Pancreas (tissue), 10 donors: ENCODE results near the gene AUH. TPM values are rescaled to one million over a fixed set of nuclear protein-coding genes. Genes with fewer than 3 reads are reported as not detected.

Experiments used
- ATAC-seq, 4 donors: fragments of 200-7000 bp; cut with Tn5 transposase; one replicate each; pipeline versions ENCODE4 v1.8.0 to v1.9.1; 2020; ENCODE audit warnings: mild to moderate bottlenecking in 4 of 4, moderate library complexity in 4 of 4
- DNase-seq, 6 donors: peaks; one replicate each; pipeline ENCODE4 v3.0.0-alpha.2; 2020
- FAIRE-seq: peaks from 2 replicates; lab custom pipeline; 2012; peaks lifted over from hg19 to GRCh38; lab: Jason Lieb, UNC
- H3K27ac ChIP-seq, 4 donors: fragments of 200-600 bp; sonication (generic); 1 replicate in 3 of 4; 2 replicates in 1 of 4; pipeline versions ENCODE4 v1.5.0 to v1.8.0; 2020
- H3K27me3 ChIP-seq, 4 donors: fragments of 200-600 bp; one replicate each; pipeline ENCODE4 v1.8.0; 2021
- H3K36me3 ChIP-seq, 3 donors: fragments of 200-600 bp; sonication (generic) in 1 of 3; one replicate each; pipeline versions ENCODE4 v1.5.0 to v1.8.0; 2020 to 2021
- H3K4me1 ChIP-seq, 3 donors: fragments of 200-600 bp; one replicate each; pipeline ENCODE4 v1.8.0; 2021
- H3K4me3 ChIP-seq, 4 donors: fragments of 200-600 bp; sonication (generic) in 2 of 4; one replicate each; pipeline versions ENCODE4 v1.5.0 to v1.8.0; 2020 to 2021
- H3K9me3 ChIP-seq, 4 donors: fragments of 200-600 bp; one replicate each; pipeline ENCODE4 v1.8.0; 2021
- CTCF ChIP-seq, 4 donors: fragments of 200-600 bp; sonication (generic) in 3 of 4; IDR thresholded peaks; one replicate each; pipeline versions ENCODE4 v1.5.0 to v1.8.0; 2021; ENCODE audit warnings: antibody characterized with exemption in 4 of 4
- WGBS, 2 donors: extraction: QIAGEN DNeasy Blood & Tissue Kit; methylation state at CpG; one replicate each; pipeline ENCODE4 v1.1.7; 2013; 5-methylcytosine and 5-hydroxymethylcytosine counted together
- intact Hi-C, 3 donors: fragments of 100-400 bp; cut with DNase I; formaldehyde crosslinking; loops; one replicate each; pipeline versions ENCODE4 v1.11.1 to v1.14.2; 2022
- polyA plus RNA-seq, 2 donors: library from polyadenylated mRNA; stranded (reverse); fragments of 200-250 nt; gene quantifications; one replicate each; pipeline ENCODE4 v1.2.3, GENCODE V29; 2013
- total RNA-seq, 6 donors: library from RNA; stranded (reverse); fragmentation: NEBNext Ultra II Directional in 4 of 6; extraction: Animal tissue kit (Norgen Biotek cat#: 25700) in 4 of 6; gene quantifications; one replicate each; pipeline versions ENCODE4 v1.2.1 to v1.2.4, GENCODE V29; 2021 to 2023
- donor health status: healthy with polysubstance abuse.
- donor health status: DM: no; HTN: no; CAD: no; lungs with moderate emphysema.
- donor health status: DM: no; HTN: no; CAD: no.
- donor health status: control.
- donor health status: control.
- donor health status: Bipolar disorder and iron deficiency.
- donor health status: DM: yes; HTN: yes; CAD: no.
- donor health status: DM: no; HTN: no; CAD: no.
- donor health status: DM: no; HTN: no; CAD: no.
- donor health status: DM: yes; HTN: yes; CAD: no.

Gene AUH
- total and polyA plus RNA-seq, 8 donors: 11.2 to 19.5 (median 14.7) TPM

GRCh38 chr9:91185193-91185886 is 176.4 kb downstream of the AUH start:
- H3K4me1 ChIP-seq: no peaks in the 10 kb centered on the region
- FAIRE-seq: no peak
- no peaks in the 10 kb centered on the region for H3K9me3 ChIP-seq
- H3K27me3 ChIP-seq: no peaks in the 10 kb centered on the region
- no peak for ATAC-seq
- DNase-seq: no peak
- WGBS, 2 donors: 83 to 84% methylated on average over 10 of the region's 10 CpGs
- H3K27ac ChIP-seq: no peak overlapping the region
- H3K36me3 ChIP-seq: no peaks in the 10 kb centered on the region
- no peak overlapping the region for H3K4me3 ChIP-seq
- intact Hi-C loops: no loop called here
- TF ChIP-seq CTCF (IDR thresholded peaks at IDR 0.05): no peak

- no peak for ATAC-seq
- no peak for FAIRE-seq
- no peaks in the 10 kb centered on the region for H3K36me3 ChIP-seq
- H3K9me3 ChIP-seq: no peaks in the 10 kb centered on the region
- no peaks in the 10 kb centered on the region for H3K4me1 ChIP-seq
- intact Hi-C loops: no loop called here
- no peaks in the 10 kb centered on the region for H3K27me3 ChIP-seq
- H3K4me3 ChIP-seq: no peak overlapping the region
- no peak for TF ChIP-seq CTCF (IDR thresholded peaks at IDR 0.05)
- no peak for DNase-seq
- no peak overlapping the region for H3K27ac ChIP-seq
- WGBS, 2 donors: 77 to 83% methylated on average over 12 of the region's 12 CpGs
Observed at GRCh38 chr9:91182429-91183225, 179.1 kb downstream of the AUH start.

GRCh38 chr9:91181541-91181940 is 180.2 kb downstream of the AUH start:
- Histone ChIP-seq H3K4me3 (no peak overlapping the region), H3K36me3 (no peaks in the 10 kb centered on the region), H3K27ac (no peak overlapping the region), H3K27me3 (no peaks in the 10 kb centered on the region), H3K9me3 (no peaks in the 10 kb centered on the region), H3K4me1 (no peaks in the 10 kb centered on the region)
- DNase-seq: peak in 1 of 6 donors; percentile 18
- no peak for FAIRE-seq
- ATAC-seq: no peak
- intact Hi-C loops: no loop called here
- no peak for TF ChIP-seq CTCF (IDR thresholded peaks at IDR 0.05)
- 80 to 82% methylated on average over 8 of the region's 8 CpGs for WGBS, 2 donors

GRCh38 chr9:91180930-91181268 is 180.8 kb downstream of the AUH start:
- no peaks in the 10 kb centered on the region for H3K9me3 ChIP-seq
- DNase-seq: peak in 1 of 6 donors; percentile 35
- ATAC-seq: no peak
- no peaks in the 10 kb centered on the region for H3K27me3 ChIP-seq
- H3K27ac ChIP-seq: no peak overlapping the region
- FAIRE-seq: no peak
- TF ChIP-seq CTCF (IDR thresholded peaks at IDR 0.05): no peak
- 92 to 98% methylated on average over 3 of the region's 3 CpGs for WGBS, 2 donors
- no peaks in the 10 kb centered on the region for H3K4me1 ChIP-seq
- no peaks in the 10 kb centered on the region for H3K36me3 ChIP-seq
- intact Hi-C loops: no loop called here
- H3K4me3 ChIP-seq: no peak overlapping the region
